GM10266 (cell line): ENCODE measurements around the gene CRTC3.

Source experiments
- DNase-seq: peaks from one replicate; pipeline ENCODE4 v3.0.0; 2012; ENCODE audit errors: extremely low spot score
- CTCF ChIP-seq: IDR thresholded peaks from 2 replicates; pipeline ENCODE4 v1.5.1; 2012; ENCODE audit warnings: mild to moderate bottlenecking, low read depth; ENCODE audit not compliant: control insufficient read depth, insufficient read depth; ENCODE audit errors: missing control alignments

CRTC3 gene

DNA sequence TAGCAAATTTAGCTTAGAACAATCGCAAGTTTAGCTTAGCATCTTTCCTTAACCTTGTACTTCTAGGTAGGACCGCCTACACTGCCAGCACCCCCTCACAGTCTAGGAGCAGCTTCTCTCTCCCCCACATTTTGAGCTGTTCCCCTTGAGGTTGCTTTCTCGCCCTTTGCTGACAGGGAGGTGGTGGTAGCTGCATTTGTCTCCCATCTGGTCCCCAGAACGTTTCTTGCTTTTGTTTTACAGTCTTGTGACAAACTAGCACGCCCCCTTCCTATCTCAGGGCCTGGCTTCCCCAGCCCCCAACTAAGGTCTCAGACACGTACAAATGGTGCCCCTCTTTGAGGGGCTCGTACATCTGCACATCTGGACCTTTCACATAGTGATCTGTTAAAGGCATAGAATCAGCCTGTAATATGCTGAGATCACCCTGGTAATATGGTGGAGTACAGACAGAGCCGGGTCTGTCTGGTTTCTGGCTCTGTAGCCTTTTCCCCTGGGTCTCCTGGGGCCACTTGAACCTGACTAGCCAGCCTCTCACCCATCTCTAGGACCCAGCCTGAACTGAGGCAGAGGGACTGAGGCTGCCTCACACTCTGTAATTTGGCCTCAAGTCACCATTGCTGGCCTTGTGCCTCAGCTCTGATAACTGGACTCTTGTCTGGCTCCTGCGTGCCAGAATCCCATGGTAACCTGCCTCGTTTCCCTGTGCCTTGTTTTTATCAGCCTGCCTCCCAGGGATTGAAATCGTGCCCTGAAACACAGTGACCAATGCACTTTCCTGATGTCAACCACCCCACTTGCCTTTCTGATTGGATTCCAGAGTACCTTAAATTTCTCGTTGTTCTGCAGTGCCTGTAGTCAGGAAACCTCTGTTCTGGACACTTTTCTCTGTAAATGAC lies 27.7 kb downstream of the CRTC3 start:
- peak; percentile 0 for TF ChIP-seq CTCF
- DNase-seq: no peak

GRCh38 chr15:90558171-90558573 lies 28.4 kb downstream of the CRTC3 start:
- no peak for DNase-seq
- TF ChIP-seq CTCF: no peak

DNA sequence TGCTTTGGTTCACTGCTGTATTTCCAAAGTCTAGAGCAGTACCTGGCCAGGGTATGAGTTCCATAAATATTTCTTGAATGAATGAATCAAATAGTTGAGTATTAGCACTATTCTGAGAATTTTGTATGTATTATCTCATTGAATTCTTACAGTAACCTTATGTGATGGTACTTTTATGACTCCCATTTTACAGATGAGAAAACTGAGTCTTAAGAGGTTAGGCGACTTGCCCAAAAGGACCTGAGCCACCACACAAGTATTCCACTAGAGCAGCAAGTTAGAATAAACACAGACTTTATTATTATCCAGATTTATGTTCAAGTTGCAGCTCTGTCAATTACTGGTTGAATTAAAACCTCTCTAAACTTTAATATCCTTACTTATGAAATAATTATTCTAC lies 29.4 kb downstream of the CRTC3 start:
- no peak for DNase-seq
- no peak for TF ChIP-seq CTCF

DNA sequence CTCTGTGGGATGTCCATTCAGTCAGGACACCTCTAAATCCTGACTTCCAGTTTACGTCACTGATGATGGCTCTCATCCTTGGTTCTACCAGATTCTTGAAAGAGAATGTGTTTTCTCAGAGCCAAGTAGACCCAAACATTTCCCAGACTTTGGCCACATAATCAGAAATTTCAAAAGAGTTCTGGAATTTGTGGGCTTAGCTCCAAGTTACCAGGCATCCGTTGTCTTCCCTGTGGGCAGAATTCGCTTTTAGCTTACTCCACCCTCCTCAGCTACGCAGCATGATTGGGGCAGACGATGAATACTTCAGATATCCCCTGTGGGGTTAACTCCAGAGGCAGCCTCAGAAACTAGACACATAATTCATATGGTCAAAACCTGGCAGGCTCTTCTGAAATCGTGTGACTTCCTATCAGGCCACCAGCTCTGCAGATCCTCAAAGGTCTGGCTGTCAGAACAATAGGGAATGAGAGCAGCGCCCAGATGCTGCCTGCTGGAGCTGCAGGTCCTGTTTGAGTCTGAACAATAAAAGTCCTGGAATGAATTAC lies 30.6 kb downstream of the CRTC3 start:
- TF ChIP-seq CTCF: no peak
- DNase-seq: no peak

DNA sequence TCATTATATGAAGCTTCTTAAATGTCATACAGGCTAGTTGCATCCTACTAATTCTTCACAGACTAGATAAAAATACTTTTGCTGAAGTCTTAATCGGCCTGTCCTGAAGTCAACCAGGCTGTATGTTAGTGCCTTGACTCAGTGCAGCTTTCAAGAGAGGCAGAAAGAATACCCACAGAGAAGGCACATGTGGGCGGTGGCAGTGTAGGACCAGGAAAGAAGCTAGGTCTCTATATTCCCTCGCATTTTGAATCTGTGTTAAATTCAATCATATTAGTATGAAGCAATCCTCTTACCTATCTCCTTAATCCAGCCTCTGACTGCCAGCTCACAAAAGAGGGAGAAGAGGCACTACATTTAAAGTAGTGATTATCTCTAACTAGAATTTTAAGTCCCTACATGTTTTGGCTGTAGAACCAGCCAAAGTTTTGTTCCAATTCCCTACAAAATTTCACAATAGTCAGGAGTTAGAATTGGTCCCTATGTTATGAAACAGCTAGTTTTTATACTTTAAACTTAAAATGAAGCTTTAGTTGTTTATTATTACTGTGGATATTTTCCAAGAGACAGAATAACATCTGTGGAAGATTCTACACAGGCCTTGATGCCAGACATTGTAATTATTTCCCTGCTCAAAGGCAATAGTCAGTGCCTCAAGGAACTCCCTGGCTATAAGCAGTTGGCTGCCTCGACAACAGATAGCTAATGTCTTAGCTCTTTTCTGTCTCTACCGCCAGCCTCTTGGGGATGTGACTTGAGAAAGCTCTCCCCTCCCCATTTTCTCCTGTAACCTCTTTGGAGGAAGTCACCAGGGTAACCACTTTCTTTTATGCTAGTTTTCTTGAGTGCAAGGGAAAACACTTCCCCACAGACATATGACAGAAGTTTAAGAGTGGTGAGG lies 31.9 kb downstream of the CRTC3 start:
- no peak for TF ChIP-seq CTCF
- no peak for DNase-seq

DNA sequence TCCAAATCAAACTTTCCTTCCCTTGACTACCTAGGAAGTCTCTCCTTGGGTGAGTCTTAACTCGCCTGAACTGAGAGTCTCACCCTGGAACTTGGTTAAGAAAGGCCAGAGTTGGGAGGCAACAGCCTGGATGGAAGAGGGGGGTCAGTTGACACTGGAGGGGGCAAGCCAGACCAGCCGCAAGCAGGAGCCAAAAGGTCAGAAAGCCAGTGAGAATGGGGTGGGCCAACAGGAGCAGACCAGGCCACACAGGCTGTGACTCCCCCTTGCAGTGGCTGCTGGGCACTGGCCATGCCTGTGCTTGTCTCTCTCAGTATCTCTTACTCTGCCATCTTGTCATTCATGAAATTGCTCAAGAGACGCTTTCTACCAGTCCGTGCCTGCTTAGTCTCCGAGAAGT lies 32.9 kb downstream of the CRTC3 start:
- no peak for DNase-seq
- TF ChIP-seq CTCF: no peak

DNA sequence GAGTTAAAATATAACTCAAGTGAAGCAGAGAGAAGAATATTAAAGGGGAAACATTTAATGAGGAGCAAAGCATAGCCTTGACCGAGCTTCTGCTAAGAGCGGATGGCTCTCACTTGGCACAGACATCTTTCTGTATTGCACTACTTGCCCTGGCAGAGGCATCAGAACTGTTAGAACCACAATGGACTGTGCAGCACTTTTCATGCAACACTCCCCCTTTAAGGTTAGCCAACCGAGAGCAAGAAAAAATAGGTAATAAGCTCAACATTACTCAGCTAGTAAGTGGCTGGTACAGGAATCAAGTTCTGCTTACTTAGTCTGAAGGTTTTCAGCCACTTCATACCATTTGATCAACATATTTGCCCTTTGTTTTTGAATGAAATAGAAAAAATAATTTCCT lies 33.7 kb downstream of the CRTC3 start:
- TF ChIP-seq CTCF: no peak
- DNase-seq: no peak
